GM10248 (cell line): ENCODE results near the gene PPP1R9A.

Experiments
- CTCF ChIA-PET: fragments of 300-600 bp; sonication (Branson Sonifier 250); formaldehyde crosslinking; extraction: SDS; loops from one replicate; lab custom pipeline; 2021; ENCODE audit warnings: antibody characterized with exemption; lab: Yijun Ruan, JAX
- POLR2A ChIA-PET: fragments of 350-650 bp; sonication (Branson Sonifier 250); formaldehyde crosslinking; extraction: SDS; loops from one replicate; lab custom pipeline; 2020; ENCODE audit warnings: antibody characterized with exemption; lab: Yijun Ruan, JAX
- DNase-seq: peaks from one replicate; pipeline ENCODE4 v3.0.0; 2012; ENCODE audit errors: extremely low spot score
- TF ChIP-seq, protein P1 (sequence below): IDR thresholded peaks from 2 replicates; pipeline ENCODE4 v1.5.1; 2012; ENCODE audit warnings: mild to moderate bottlenecking, low read depth; ENCODE audit errors: extremely low read depth, missing control alignments, control extremely low read depth

PPP1R9A gene

DNA sequence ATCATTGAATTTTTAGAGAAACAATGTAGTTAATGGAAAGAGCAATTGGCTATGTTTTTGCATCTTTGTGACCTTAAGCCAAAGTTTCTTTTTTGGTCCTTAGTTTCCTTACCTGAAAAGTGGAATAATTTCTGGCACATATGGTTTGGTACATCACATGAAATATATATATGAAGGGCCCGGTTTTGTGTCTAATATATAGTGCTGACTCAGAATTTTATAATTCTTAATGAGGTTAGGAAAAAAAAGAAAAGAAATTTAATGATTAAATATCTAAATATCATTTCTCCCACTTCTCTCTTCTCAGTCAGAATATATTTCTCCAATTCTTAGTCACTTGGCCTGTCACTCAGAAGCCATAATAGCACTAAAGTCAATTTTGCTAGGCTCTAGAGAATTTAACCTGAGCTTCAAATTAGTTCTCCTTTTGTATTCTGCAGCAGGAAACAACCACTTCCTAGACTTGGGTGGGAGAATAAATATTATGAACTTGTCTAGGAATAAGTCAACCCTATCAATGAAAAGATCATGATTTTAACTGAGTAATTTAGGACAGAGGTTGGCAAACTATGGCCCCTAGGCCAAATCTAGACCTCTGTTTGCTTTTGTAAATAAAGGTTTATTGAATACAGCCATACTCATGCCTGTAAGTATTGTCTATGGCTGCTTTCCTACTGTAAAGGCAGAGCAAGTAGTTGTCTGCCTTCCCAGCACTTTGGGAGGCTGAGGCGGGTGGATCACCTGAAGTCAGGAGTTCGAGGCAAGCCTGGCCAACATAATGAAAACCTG, 34.6 kb downstream of the PPP1R9A start:
- ChIA-PET CTCF (no interaction called here), POLR2A (no interaction called here)
- DNase-seq, result no peak
- TF ChIP-seq, protein P1, sequence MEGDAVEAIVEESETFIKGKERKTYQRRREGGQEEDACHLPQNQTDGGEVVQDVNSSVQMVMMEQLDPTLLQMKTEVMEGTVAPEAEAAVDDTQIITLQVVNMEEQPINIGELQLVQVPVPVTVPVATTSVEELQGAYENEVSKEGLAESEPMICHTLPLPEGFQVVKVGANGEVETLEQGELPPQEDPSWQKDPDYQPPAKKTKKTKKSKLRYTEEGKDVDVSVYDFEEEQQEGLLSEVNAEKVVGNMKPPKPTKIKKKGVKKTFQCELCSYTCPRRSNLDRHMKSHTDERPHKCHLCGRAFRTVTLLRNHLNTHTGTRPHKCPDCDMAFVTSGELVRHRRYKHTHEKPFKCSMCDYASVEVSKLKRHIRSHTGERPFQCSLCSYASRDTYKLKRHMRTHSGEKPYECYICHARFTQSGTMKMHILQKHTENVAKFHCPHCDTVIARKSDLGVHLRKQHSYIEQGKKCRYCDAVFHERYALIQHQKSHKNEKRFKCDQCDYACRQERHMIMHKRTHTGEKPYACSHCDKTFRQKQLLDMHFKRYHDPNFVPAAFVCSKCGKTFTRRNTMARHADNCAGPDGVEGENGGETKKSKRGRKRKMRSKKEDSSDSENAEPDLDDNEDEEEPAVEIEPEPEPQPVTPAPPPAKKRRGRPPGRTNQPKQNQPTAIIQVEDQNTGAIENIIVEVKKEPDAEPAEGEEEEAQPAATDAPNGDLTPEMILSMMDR, result no peak

DNA sequence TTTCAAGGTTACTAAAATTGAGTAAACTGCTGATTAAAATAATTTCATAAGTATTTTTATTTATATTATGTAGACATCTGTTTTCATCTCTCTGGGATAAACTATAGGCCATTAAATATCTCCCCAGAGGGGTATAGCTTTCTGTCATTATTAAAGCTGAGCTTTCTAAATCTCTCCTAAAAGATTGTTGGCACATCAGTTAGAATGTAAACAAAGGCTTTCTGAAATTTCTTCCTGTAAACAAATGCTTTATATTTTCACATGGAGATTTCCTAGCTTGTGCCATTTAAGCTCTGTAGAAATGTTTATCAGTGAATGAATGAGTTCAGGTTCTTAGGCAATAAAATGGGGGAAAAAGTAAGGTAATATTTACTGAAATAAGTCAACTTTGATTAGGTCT, 35.7 kb downstream of the PPP1R9A start:
- DNase-seq, result no peak
- ChIA-PET CTCF (interaction anchor here (1.3 kb wide), 1 partner anchor 14 kb away, joined by 4 read pairs; no protein-coding TSS in a partner anchor), POLR2A (no interaction called here)
- TF ChIP-seq, protein P1, result no peak

DNA sequence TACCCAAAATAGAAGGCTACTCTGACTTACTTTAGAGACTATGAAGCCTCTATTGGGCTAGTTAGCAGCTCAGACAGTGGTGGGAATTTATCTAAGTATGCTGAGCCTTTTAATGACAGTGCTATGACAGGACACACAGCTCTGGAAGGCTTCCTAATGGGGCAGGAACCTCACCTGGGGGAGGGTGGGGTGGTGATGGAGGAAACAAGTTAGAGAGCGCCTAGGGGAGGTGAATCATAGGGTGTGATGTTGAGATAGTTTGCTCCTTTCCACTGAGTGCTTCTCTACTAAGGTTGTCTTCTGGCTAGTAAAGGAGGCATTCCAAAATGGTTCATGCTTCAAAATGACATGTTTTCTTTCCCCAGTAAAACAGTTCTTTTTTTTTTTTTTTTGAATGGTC, 42.1 kb downstream of the PPP1R9A start:
- ChIA-PET POLR2A (no interaction called here), CTCF (no interaction called here)
- TF ChIP-seq, protein P1, result no peak
- DNase-seq, result no peak

DNA sequence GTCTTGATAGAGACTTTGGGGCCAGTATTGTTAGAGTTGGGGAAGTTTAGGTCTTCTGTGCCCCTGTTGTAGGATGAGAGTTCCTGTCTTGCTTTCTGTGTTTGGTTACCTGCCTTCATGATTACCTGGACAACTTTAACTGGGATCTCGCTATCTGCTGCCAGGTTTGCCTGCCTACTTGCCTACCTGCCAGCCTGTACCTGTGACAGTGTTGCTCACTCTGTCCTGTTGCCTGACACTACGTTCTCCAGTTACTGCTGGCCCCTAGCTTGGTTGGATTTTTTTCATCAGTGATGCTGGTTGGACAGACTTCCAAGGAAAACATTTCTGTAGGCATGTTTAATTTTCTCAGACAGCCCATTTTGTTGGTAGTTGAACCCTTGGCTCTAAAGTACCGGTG, 48.4 kb downstream of the PPP1R9A start:
- POLR2A ChIA-PET, result no interaction called here

DNA sequence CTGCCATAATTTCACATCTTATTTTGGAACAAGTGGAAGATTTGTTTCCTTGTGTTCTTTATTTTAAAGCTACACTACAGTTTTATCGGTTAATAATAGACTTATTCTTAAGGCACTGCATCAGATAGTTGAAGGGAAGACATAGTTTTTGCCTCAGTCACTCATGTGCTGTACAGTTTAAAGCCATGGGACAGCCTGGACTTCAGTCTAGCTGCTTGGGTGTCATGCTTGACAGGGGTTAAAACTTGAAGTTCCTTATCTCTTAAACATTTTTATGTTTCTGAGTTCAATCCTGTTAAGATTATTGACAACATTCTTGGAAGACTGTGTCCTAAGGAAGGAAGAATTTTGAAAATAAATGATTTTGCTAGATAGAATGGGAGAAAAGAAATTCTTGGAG, 49.7 kb downstream of the PPP1R9A start:
- DNase-seq, result no peak
- CTCF ChIA-PET, result interaction anchor here (1.4 kb wide), 2 partner anchors 12 to 30 kb away, joined by 3 read pairs; no protein-coding TSS in a partner anchor
- POLR2A ChIA-PET, result no interaction called here
- TF ChIP-seq, protein P1, result no peak

More for the DNA sequence above, 48.4 kb downstream of the PPP1R9A start:
- TF ChIP-seq, protein P1, result no peak
- DNase-seq, result no peak
- CTCF ChIA-PET, result no interaction called here

DNA sequence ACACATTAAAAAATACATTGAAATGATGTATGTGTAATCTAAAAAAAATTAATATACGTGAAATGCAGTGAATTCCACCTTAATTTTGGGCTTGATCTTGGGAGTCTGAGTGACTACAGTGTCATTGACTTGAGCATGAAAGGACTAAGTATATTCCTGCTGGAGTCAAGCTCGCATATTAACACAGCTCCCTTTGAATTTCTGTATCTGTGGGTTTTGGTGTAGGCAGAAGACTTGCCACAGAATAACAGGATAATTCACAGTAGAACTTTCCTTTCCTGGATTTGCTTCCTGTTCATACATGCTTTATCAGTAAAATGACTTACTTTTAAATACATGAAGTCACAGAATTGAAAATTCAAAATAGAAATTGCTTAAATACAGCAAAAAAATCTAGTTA, 55.3 kb downstream of the PPP1R9A start:
- TF ChIP-seq, protein P1, result no peak
- DNase-seq, result no peak
- CTCF ChIA-PET, result no interaction called here
- POLR2A ChIA-PET, result no interaction called here
